Sciatic nerve (tissue), 1 donor: ENCODE data around the gene MXD1. TPM values are rescaled to one million over a fixed set of nuclear protein-coding genes. Genes with fewer than 3 reads are reported as not detected.

Experiments
- total RNA-seq: library from RNA; stranded (reverse); fragmentation: NEBNext Ultra II Directional; extraction: Animal tissue kit (Norgen Biotek cat#: 25700); gene quantifications from one replicate; pipeline ENCODE4 v1.2.1, GENCODE V29; 2021
- donor health status: DM: no; HTN: no; CAD: no.

MXD1 gene
- total RNA-seq, 1 donor from 2014 or later = 25.3 TPM

Other genes with a start within 250 kb of the MXD1 start
- gene ANXA4, start 173.0 kb upstream of the MXD1 start, total RNA-seq = 117 TPM
- gene GMCL1, start 85.4 kb upstream of the MXD1 start, total RNA-seq = 24.4 TPM
- gene SNRNP27, start 21.2 kb upstream of the MXD1 start, total RNA-seq = 46.9 TPM
- 5.6 TPM for gene ASPRV1, start 46.5 kb downstream of the MXD1 start, total RNA-seq
- gene PCBP1, start 172.4 kb downstream of the MXD1 start, total RNA-seq = 285 TPM